ENCODE measurements around the gene MARCHF9. TPM values are rescaled to one million over a fixed set of nuclear protein-coding genes. Genes with fewer than 3 reads are reported as not detected.

MARCHF9 gene, protein sequence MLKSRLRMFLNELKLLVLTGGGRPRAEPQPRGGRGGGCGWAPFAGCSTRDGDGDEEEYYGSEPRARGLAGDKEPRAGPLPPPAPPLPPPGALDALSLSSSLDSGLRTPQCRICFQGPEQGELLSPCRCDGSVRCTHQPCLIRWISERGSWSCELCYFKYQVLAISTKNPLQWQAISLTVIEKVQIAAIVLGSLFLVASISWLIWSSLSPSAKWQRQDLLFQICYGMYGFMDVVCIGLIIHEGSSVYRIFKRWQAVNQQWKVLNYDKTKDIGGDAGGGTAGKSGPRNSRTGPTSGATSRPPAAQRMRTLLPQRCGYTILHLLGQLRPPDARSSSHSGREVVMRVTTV
- total RNA-seq (2014; rRNA removed; shearing (Covaris generic)) (0.97 and 1.4 TPM in 2 replicates), polyA plus RNA-seq (2016; fragmentation: Nextera tagmentation; extraction: Ambion mirVana) (0.18 TPM in 1 of 2 replicates, not detected in the other)

DNA sequence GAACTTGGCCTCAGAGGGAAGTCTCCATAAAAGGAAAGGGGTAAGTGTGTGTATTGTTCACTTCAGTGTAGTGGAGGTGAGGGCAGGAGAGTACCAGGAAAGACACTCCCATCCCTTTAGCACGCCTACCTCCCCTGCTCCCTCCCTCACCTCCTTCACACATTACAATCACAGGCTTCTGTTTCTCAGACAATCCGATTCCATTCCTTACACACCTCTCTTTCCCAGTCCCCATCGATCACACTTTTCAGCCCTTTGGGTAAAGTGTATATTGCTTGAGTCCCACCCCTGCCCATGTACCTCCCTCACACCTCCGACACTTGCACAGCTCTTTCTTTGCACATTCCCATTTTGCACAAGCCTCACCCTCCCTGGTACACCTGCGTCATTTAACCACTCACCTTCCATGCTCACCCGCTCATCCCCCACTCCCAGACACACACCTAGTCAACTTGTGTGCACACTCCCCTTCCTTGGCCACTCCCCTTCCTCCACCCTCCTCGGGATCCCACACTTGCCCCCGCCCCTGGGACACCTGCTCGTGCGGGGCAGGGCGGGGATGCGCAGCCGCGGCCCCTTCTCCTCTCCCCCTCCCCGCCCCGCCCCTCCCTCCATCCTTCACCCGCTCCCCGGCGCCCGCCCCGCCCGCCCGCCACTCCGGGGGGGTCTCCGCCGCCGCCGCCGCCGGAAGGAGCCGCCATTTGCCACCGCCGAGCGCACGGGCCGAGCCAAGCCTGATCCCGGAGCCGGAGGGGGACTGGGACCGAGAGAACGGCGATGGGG, at the start of gene MARCHF9:
Gene MARCHF9 (plus strand): TSS at position 693 of the 783 bp plus-strand sequence. CDS start 426 bp downstream, outside the sequence.
- Histone ChIP-seq H3K79me2 (ENCODE audit: insufficient read depth) (peaks cover 25% of the 10 kb centered on the region), H3F3A (ENCODE audit: insufficient read depth) (peaks cover 11% of the 10 kb centered on the region), H3K9ac (no peak within 1 kb of the TSS), H3K36me3 (ENCODE audit: low read depth) (no peaks in the 10 kb centered on the region), H3K27ac (no peak within 1 kb of the TSS), H3K4me3 (peak within 1 kb of the TSS; percentile 36), H3K9me2 (ENCODE audit: insufficient read depth) (no peaks in the 10 kb centered on the region), H2AFZ (no peak within 1 kb of the TSS), H3K4me1 (ENCODE audit: insufficient read depth) (peaks cover 4% of the 10 kb centered on the region; the same call in 1 of the 2 replicates), H3K9me3 (ENCODE audit: low read depth) (no peaks in the 10 kb centered on the region), H4K20me1 (ENCODE audit: insufficient read depth) (no peaks in the 10 kb centered on the region), H3K27me3 (replicated peaks; ENCODE audit: insufficient read depth) (peaks cover 22% of the 10 kb centered on the region), H3K4me2 (ENCODE audit: unreplicated experiment) (peak within 1 kb of the TSS; percentile 19)
- in situ Hi-C loops (cut with MboI) = no loop called here
- WGBS, 2 experiments (ENCODE audit: low coverage in 1 of 2, low lambda C conversion rate in 2 of 2, missing lambda C conversion rate in 2 of 2) = 3 to 9% methylated on average over 9 to 41 of the region's 41 CpGs
- TF ChIP-seq EZH2phosphoT487 (IDR thresholded peaks at IDR 0.05; ENCODE audit: insufficient read depth, low read depth) = no peak
- TF ChIP-seq EZH2 (IDR thresholded peaks at IDR 0.05; ENCODE audit: insufficient read depth, poor library complexity, severe bottlenecking) = peak; percentile 90
- DNase-seq = no peak

DNA sequence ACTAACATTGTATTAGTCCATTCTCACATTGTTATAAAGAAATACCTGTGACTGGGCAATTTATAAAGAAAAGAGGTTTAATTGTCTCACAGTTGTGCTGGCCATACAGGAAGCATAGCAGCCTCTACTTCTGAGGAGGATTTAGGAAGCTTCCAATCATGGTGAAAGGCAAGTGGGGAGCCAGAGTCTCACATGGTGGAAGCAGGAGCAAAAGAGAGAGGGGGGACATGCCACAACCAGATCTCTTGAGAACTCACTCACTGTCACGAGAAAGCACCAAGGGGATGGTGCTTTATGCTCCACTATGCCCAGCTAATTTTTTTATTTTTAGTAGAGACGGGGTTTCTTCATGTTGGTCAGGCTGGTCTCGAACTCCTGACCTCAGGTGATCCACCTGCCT, 47.7 kb upstream of the MARCHF9 start:
- no peaks in the 10 kb centered on the region for H3K9me2 ChIP-seq (ENCODE audit: insufficient read depth)
- WGBS, 2 experiments (ENCODE audit: low coverage in 1 of 2, low lambda C conversion rate in 2 of 2, missing lambda C conversion rate in 2 of 2) = 91 to 96% methylated on average over 3 of the region's 3 CpGs
- H3K4me3 ChIP-seq = no peak overlapping the region
- H3K9me3 ChIP-seq (ENCODE audit: low read depth) = no peaks in the 10 kb centered on the region
- no peak for DNase-seq
- no peaks in the 10 kb centered on the region for H4K20me1 ChIP-seq (ENCODE audit: insufficient read depth)
- H2AFZ ChIP-seq = no peak overlapping the region
- in situ Hi-C loops (cut with MboI) = no loop called here
- no peaks in the 10 kb centered on the region for H3K79me2 ChIP-seq (ENCODE audit: insufficient read depth)
- H3K27ac ChIP-seq = no peak overlapping the region
- peaks cover 25% of the 10 kb centered on the region for H3K36me3 ChIP-seq (ENCODE audit: low read depth)
- no peak for TF ChIP-seq EZH2phosphoT487 (IDR thresholded peaks at IDR 0.05; ENCODE audit: insufficient read depth, low read depth)
- no peak for TF ChIP-seq EZH2 (IDR thresholded peaks at IDR 0.05; ENCODE audit: insufficient read depth, poor library complexity, severe bottlenecking)
- H3K4me1 ChIP-seq (ENCODE audit: insufficient read depth) = no peaks in the 10 kb centered on the region
- H3F3A ChIP-seq (ENCODE audit: insufficient read depth) = no peaks in the 10 kb centered on the region
- H3K27me3 ChIP-seq (replicated peaks; ENCODE audit: insufficient read depth) = no peaks in the 10 kb centered on the region
- H3K4me2 ChIP-seq (ENCODE audit: unreplicated experiment) = no peak overlapping the region
- H3K9ac ChIP-seq = no peak overlapping the region

DNA sequence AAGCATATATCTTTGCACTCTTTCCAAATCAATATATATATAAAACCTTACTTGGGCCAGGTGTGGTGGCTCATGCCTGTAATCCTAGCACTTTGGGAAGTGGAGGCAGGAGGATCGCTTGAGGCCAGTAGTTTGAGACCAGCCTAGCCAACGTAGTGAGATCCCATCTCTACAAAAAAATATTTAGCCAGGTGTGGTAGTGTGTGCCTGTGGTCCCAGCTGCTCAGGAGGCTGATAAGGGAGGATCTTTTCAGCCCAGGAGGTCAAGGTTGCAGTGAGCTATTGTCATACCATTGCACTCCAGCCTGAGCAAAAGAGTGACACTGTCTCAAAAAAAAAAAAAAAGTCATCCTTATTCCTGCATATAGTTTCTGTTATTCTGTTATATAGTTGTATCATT, 46.6 kb upstream of the MARCHF9 start:
- Histone ChIP-seq H3K27ac (no peak overlapping the region), H3K4me3 (no peak overlapping the region), H2AFZ (no peak overlapping the region), H3K4me2 (ENCODE audit: unreplicated experiment) (no peak overlapping the region), H3K4me1 (ENCODE audit: insufficient read depth) (no peaks in the 10 kb centered on the region), H3K27me3 (replicated peaks; ENCODE audit: insufficient read depth) (no peaks in the 10 kb centered on the region), H3K9me3 (ENCODE audit: low read depth) (no peaks in the 10 kb centered on the region), H3K9ac (no peak overlapping the region), H3F3A (ENCODE audit: insufficient read depth) (no peaks in the 10 kb centered on the region), H3K36me3 (ENCODE audit: low read depth) (peaks cover 20% of the 10 kb centered on the region), H3K79me2 (ENCODE audit: insufficient read depth) (no peaks in the 10 kb centered on the region), H3K9me2 (ENCODE audit: insufficient read depth) (no peaks in the 10 kb centered on the region), H4K20me1 (ENCODE audit: insufficient read depth) (no peaks in the 10 kb centered on the region)
- no peak for TF ChIP-seq EZH2 (IDR thresholded peaks at IDR 0.05; ENCODE audit: insufficient read depth, poor library complexity, severe bottlenecking)
- no peak for TF ChIP-seq EZH2phosphoT487 (IDR thresholded peaks at IDR 0.05; ENCODE audit: insufficient read depth, low read depth)
- WGBS, 2 experiments (ENCODE audit: low coverage in 1 of 2, low lambda C conversion rate in 2 of 2, missing lambda C conversion rate in 2 of 2) = 80 to 85% methylated on average over 2 of the region's 2 CpGs
- in situ Hi-C loops (cut with MboI) = no loop called here
- DNase-seq = no peak

DNA sequence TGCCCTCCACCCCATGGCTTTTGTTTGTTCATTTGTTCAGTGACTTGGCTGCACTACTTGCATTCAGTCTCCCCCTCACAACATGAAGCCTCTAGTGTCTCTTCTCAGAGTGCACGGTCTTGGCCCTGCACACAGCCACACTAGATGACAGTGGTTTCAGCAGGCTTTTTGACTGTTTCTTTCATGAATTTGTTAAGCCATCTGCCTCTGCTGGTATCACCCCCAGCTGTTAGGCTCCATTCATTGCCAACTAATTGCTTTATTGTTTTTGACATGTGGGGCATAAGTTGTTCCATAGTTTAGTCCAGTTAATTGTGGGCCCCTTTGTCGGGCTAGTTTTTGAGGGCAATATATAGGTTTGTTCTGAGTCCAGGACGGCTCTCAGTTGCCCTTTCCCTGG, 42.2 kb upstream of the MARCHF9 start:
- Histone ChIP-seq H3K4me3 (no peak overlapping the region), H3K27me3 (replicated peaks; ENCODE audit: insufficient read depth) (no peaks in the 10 kb centered on the region), H2AFZ (no peak overlapping the region), H3K9ac (no peak overlapping the region), H3K4me1 (ENCODE audit: insufficient read depth) (no peaks in the 10 kb centered on the region), H4K20me1 (ENCODE audit: insufficient read depth) (no peaks in the 10 kb centered on the region), H3K9me2 (ENCODE audit: insufficient read depth) (no peaks in the 10 kb centered on the region), H3F3A (ENCODE audit: insufficient read depth) (no peaks in the 10 kb centered on the region), H3K79me2 (ENCODE audit: insufficient read depth) (no peaks in the 10 kb centered on the region), H3K27ac (no peak overlapping the region), H3K4me2 (ENCODE audit: unreplicated experiment) (no peak overlapping the region), H3K36me3 (ENCODE audit: low read depth) (peaks cover 21% of the 10 kb centered on the region), H3K9me3 (ENCODE audit: low read depth) (no peaks in the 10 kb centered on the region)
- no peak for TF ChIP-seq EZH2 (IDR thresholded peaks at IDR 0.05; ENCODE audit: insufficient read depth, poor library complexity, severe bottlenecking)
- no peak for TF ChIP-seq EZH2phosphoT487 (IDR thresholded peaks at IDR 0.05; ENCODE audit: insufficient read depth, low read depth)
- in situ Hi-C loops (cut with MboI) = no loop called here
- WGBS, 2 experiments (ENCODE audit: low coverage in 1 of 2, low lambda C conversion rate in 2 of 2, missing lambda C conversion rate in 2 of 2) = 90% methylated on average over 3 of the region's 3 CpGs
- DNase-seq = no peak
